GM12878 (cell line): ENCODE data around the gene CLEC3A. TPM values are rescaled to one million over a fixed set of nuclear protein-coding genes. Genes with fewer than 3 reads are reported as not detected.

Source experiments
- ATAC-seq: fragments of 200-7000 bp; cut with Tn5 transposase; 3 replicates; pipeline ENCODE4 v1.9.1; 2020; ENCODE audit warnings: mild to moderate bottlenecking, moderate library complexity
- BruUV-seq: library from RNA; stranded (reverse); fragments of 400-500 nt; replicated peaks from 2 replicates; lab custom pipeline; 2021; lab: Mats Ljungman, UMichigan
- CTCF ChIA-PET: fragments of 300-600 bp; sonication (Branson Sonifier 250); formaldehyde crosslinking; extraction: SDS; loops from one replicate; lab custom pipeline; 2021; ENCODE audit warnings: inconsistent platforms; lab: Yijun Ruan, JAX
- POLR2A ChIA-PET: fragments of 350-600 bp; formaldehyde crosslinking; extraction: SDS; loops from one replicate; lab custom pipeline; 2021; ENCODE audit warnings: inconsistent platforms; lab: Charles Lee
- RAD21 ChIA-PET: fragments of 300-600 bp; sonication (Branson Sonifier 250); formaldehyde crosslinking; loops from one replicate; lab custom pipeline; 2023; ENCODE audit warnings: antibody characterized with exemption; ENCODE audit not compliant: unreplicated experiment; lab: Charles Lee
- SMC1A ChIA-PET: fragments of 300-600 bp; sonication (Branson Sonifier 250); formaldehyde crosslinking; loops from one replicate; lab custom pipeline; 2023; ENCODE audit not compliant: unreplicated experiment, uncharacterized antibody; lab: Charles Lee
- DNase-seq: peaks from one replicate; pipeline ENCODE4 v3.0.0-alpha.2; 2011; ENCODE audit warnings: low read depth, low spot score
- FAIRE-seq: peaks from 3 replicates; lab custom pipeline; 2011; peaks lifted over from hg19 to GRCh38; lab: Jason Lieb, UNC
- H2AFZ ChIP-seq: 2 replicates; pipeline ENCODE4 v1.6.0; 2011; ENCODE audit warnings: low read depth, low read length, control low read depth; ENCODE audit not compliant: control insufficient read depth
- H3K27ac ChIP-seq: 2 replicates; pipeline ENCODE4 v1.5.1; 2011; ENCODE audit warnings: control low read depth; ENCODE audit not compliant: control insufficient read depth, insufficient read depth
- H3K27me3 ChIP-seq, 2 experiments: replicated peaks in 1 of 2; 2 replicates each; pipeline versions ENCODE4 v1.6.0 to v1.6.1; 2011; ENCODE audit warnings: low read length in 1 of 2; ENCODE audit not compliant: control insufficient read depth in 2 of 2, insufficient read depth in 2 of 2
- H3K36me3 ChIP-seq, 2 experiments: 2 replicates each; pipeline ENCODE4 v1.5.1; 2011; ENCODE audit warnings: low read length in 1 of 2; ENCODE audit not compliant: control insufficient read depth in 2 of 2, insufficient read depth in 2 of 2
- H3K4me1 ChIP-seq: 2 replicates; pipeline ENCODE4 v1.6.1; 2011; ENCODE audit warnings: mild to moderate bottlenecking, low read length, moderate library complexity, mixed read lengths; ENCODE audit not compliant: control insufficient read depth, insufficient read depth
- H3K4me2 ChIP-seq: 2 replicates; pipeline ENCODE4 v1.6.0; 2011; ENCODE audit warnings: control low read depth; ENCODE audit not compliant: control insufficient read depth, insufficient read depth
- H3K4me3 ChIP-seq: fragments of 200-600 bp; sonication (generic); 2 replicates; pipeline ENCODE4 v1.5.1; 2016
- H3K79me2 ChIP-seq: 2 replicates; pipeline ENCODE4 v1.6.0; 2011; ENCODE audit warnings: low read length; ENCODE audit not compliant: control insufficient read depth, insufficient read depth
- H3K9ac ChIP-seq: 2 replicates; pipeline ENCODE4 v1.8.0; 2011; ENCODE audit warnings: low read length, control low read depth, mixed read lengths; ENCODE audit not compliant: control insufficient read depth, insufficient read depth
- H3K9me3 ChIP-seq: replicated peaks from 3 replicates; pipeline ENCODE4 v1.5.1; 2011; ENCODE audit warnings: mild to moderate bottlenecking, low read length; ENCODE audit not compliant: control insufficient read depth, insufficient read depth
- H4K20me1 ChIP-seq: 2 replicates; pipeline ENCODE4 v1.6.0; 2011; ENCODE audit not compliant: control insufficient read depth, insufficient read depth
- BMI1 ChIP-seq: fragments of 450-650 bp; IDR thresholded peaks from 2 replicates; pipeline ENCODE4 v1.6.1; 2016; ENCODE audit warnings: mild to moderate bottlenecking, moderate library complexity, borderline replicate concordance
- CHD2 ChIP-seq: IDR thresholded peaks from 2 replicates; pipeline ENCODE4 v1.6.1; 2011; ENCODE audit warnings: low read depth, low read length, improper control_type of control experiment, borderline replicate concordance
- E2F8 ChIP-seq: fragments of 450-650 bp; IDR thresholded peaks from 2 replicates; pipeline ENCODE4 v1.6.1; 2018; ENCODE audit warnings: mild to moderate bottlenecking, low read depth, moderate library complexity; ENCODE audit not compliant: partially characterized antibody
- IRF3 ChIP-seq: fragments of 450-650 bp; IDR thresholded peaks from 2 replicates; pipeline ENCODE4 v1.6.1; 2014; ENCODE audit warnings: mild to moderate bottlenecking
- IRF5 ChIP-seq: fragments of 450-650 bp; IDR thresholded peaks from 2 replicates; pipeline ENCODE4 v1.6.1; 2017; ENCODE audit warnings: borderline replicate concordance
- KDM1A ChIP-seq: fragments of 200-600 bp; sonication (generic); IDR thresholded peaks from 2 replicates; pipeline ENCODE4 v1.6.1; 2016; ENCODE audit warnings: borderline replicate concordance
- MAX ChIP-seq: IDR thresholded peaks from 2 replicates; pipeline ENCODE4 v1.6.1; 2012; ENCODE audit warnings: low read depth, low read length, improper control_type of control experiment
- NFYA ChIP-seq: IDR thresholded peaks from 2 replicates; pipeline ENCODE4 v1.6.1; 2011; ENCODE audit warnings: low read depth, mild to moderate bottlenecking, low read length, improper control_type of control experiment, borderline replicate concordance
- POLR2AphosphoS2 ChIP-seq: IDR thresholded peaks from 2 replicates; pipeline ENCODE4 v1.6.1; 2011; ENCODE audit warnings: low read depth, mild to moderate bottlenecking, low read length, improper control_type of control experiment, moderate library complexity
- POLR2AphosphoS5 ChIP-seq: IDR thresholded peaks from 2 replicates; pipeline ENCODE4 v1.6.1; 2011; ENCODE audit warnings: mild to moderate bottlenecking, low read length, inconsistent platforms
- SIN3A ChIP-seq: IDR thresholded peaks from 2 replicates; pipeline ENCODE4 v1.6.1; 2012; ENCODE audit warnings: low read depth, low read length, improper control_type of control experiment
- SMARCA5 ChIP-seq: fragments of 450-650 bp; IDR thresholded peaks from 2 replicates; pipeline ENCODE4 v1.6.1; 2017; ENCODE audit warnings: mild to moderate bottlenecking
- TBL1XR1 ChIP-seq: IDR thresholded peaks from 2 replicates; pipeline ENCODE4 v1.6.1; 2012; ENCODE audit warnings: low read depth, low read length, improper control_type of control experiment
- ZBTB11 ChIP-seq: fragments of 450-650 bp; formaldehyde crosslinking; IDR thresholded peaks from 2 replicates; pipeline ENCODE4 v1.5.0; 2022; ENCODE audit warnings: mild to moderate bottlenecking, missing genetic modification characterization
- ZZZ3 ChIP-seq: IDR thresholded peaks from 2 replicates; pipeline ENCODE4 v1.6.1; 2011; ENCODE audit warnings: low read depth; ENCODE audit not compliant: control insufficient read depth, insufficient read length
- WGBS: methylation state at CpG from one replicate; pipeline ENCODE4 v1.1.6; 2016; ENCODE audit warnings: low lambda C conversion rate; ENCODE audit not compliant: insufficient replicate concordance, insufficient coverage; ENCODE audit errors: missing lambda C conversion rate; 5-methylcytosine and 5-hydroxymethylcytosine counted together
- in situ Hi-C: fragments of 300-500 bp; cut with MboI; formaldehyde crosslinking; loops from 9 replicates; pipeline ENCODE4 v1.14.3; 2018; ENCODE audit warnings: mixed read lengths
- intact Hi-C: fragments of 100-400 bp; cut with micrococcal nuclease; formaldehyde crosslinking; loops from one replicate; pipeline ENCODE4 v1.14.2; 2022; ENCODE audit not compliant: unreplicated experiment
- polyA plus RNA-seq, 11 experiments: library from polyadenylated mRNA; depleted of rRNA in 4 of 11; unstranded in 6 of 11; stranded (reverse) in 5 of 11; fragments of >200 nt; fragmentation: Nextera tagmentation in 4 of 11; fragmentation: Illumina TruSeq in 1 of 11; extraction: Ambion mirVana in 4 of 11; extraction: Trizol in 1 of 11; gene quantifications; 1 replicate in 1 of 11; 2 replicates in 10 of 11; pipeline versions ENCODE4 v1.2.1 to v1.2.3, GENCODE V29; 2011 to 2016; ENCODE audit warnings: inconsistent platforms in 2 of 11, missing spikeins in 2 of 11, low read depth in 1 of 11
- total RNA-seq, 4 experiments: library from RNA; depleted of rRNA in 3 of 4; stranded (reverse); fragments of >200 nt in 3 of 4; fragmentation: Illumina TruSeq in 1 of 4; extraction: Trizol in 1 of 4; gene quantifications; 2 replicates each; pipeline versions ENCODE4 v1.2.1 to v1.2.3, GENCODE V29; 2013 to 2021

Gene CLEC3A
- total and polyA plus RNA-seq, 10 of the 15 experiments (the other 5 are each of a cell fraction or from before 2014, with no cell fraction given), result not detected

- no peak for TF ChIP-seq ZBTB11 (CRISPR knock-in tag)
- TF ChIP-seq KDM1A, result no peak
- no peak for TF ChIP-seq CHD2
Observed at GRCh38 chr16:77977339-77977738, 45.0 kb upstream of the CLEC3A start (continued).

- Histone ChIP-seq H3K4me1 (no peaks in the 10 kb centered on the region), H3K79me2 (no peaks in the 10 kb centered on the region), H3K9ac (no peak overlapping the region), H4K20me1 (no peaks in the 10 kb centered on the region), H2AFZ (no peak overlapping the region), H3K27me3 (no peaks in the 10 kb centered on the region), H3K4me3 (no peak overlapping the region), H3K27ac (no peak overlapping the region), H3K36me3 (no peaks in the 10 kb centered on the region), H3K4me2 (no peak overlapping the region), H3K9me3 (no peaks in the 10 kb centered on the region)
- ChIA-PET RAD21 (no interaction called here), CTCF (interaction anchor here (0.6 kb wide), 1 partner anchor 1615 kb away, joined by 3 read pairs; no protein-coding TSS in a partner anchor), SMC1A (no interaction called here), POLR2A (no interaction called here)
- no peak for DNase-seq
- no peak for ATAC-seq
- no TSS peak for BruUV-seq
- no peak for FAIRE-seq
- intact Hi-C loops (no loop called here), in situ Hi-C loops (no loop called here)
- WGBS, result 70% methylated on average over 3 of the region's 3 CpGs
- no peak for TF ChIP-seq ZZZ3
- TF ChIP-seq IRF3, result no peak
- no peak for TF ChIP-seq SMARCA5
- no peak for TF ChIP-seq BMI1
- TF ChIP-seq MAX, result no peak
- TF ChIP-seq NFYA, result no peak
- TF ChIP-seq TBL1XR1, result no peak
- TF ChIP-seq POLR2AphosphoS2, result no peak
- no peak for TF ChIP-seq SIN3A
- TF ChIP-seq POLR2AphosphoS5, result no peak
- no peak for TF ChIP-seq IRF5
- no peak for TF ChIP-seq E2F8
Observed at GRCh38 chr16:77985111-77985510, 37.2 kb upstream of the CLEC3A start.
